Fibroblast of skin of back (primary cell): ENCODE data around the gene ADAMTS10. TPM values are rescaled to one million over a fixed set of nuclear protein-coding genes. Genes with fewer than 3 reads are reported as not detected.

Experiments used
- DNase-seq: peaks from one replicate; pipeline ENCODE4 v3.0.0-alpha.2; 2013
- polyA plus RNA-seq, 2 experiments: library from polyadenylated mRNA; unstranded; fragments of 120-200 nt; gene quantifications; one replicate each; pipeline ENCODE4 v1.2.1, GENCODE V29; 2013; ENCODE audit not compliant: insufficient read length in 2 of 2

The ADAMTS10 gene
- 40.4 TPM for polyA plus RNA-seq (2013, experiment 1 of 2; ENCODE audit: insufficient read length)
- polyA plus RNA-seq (2013, experiment 2 of 2; ENCODE audit: insufficient read length), result 62.6 TPM

- peak; percentile 70 for DNase-seq
Measured at GRCh38 chr19:8610041-8610935, at the start of gene ADAMTS10. Gene ADAMTS10, minus strand, starts transcription at chr19:8610715. Its CDS starts 5,005 bp downstream, at chr19:8605710.

DNA sequence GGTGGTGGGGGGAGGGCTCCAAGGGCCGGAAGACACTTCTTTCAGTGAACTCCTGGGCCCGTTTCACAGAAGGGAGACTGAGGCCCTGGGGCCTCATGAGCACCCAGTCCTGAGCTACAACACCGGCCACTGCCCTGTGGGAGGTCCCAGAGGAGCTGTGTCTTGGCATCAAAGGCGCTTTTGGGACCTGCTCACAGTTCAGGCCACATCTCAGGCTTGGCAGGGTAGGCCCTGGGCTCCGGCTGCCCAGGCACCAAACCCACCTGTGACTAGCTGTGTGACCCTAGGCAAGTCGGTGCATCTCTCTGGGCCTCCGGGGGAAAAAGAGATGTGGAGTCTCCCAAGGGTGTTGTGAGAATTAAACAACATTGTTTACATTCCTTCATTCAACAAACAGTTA, 49.4 kb upstream of the ADAMTS10 start:
- no peak for DNase-seq

GRCh38 chr19:8657869-8658268, 47.4 kb upstream of the ADAMTS10 start:
- no peak for DNase-seq

DNA sequence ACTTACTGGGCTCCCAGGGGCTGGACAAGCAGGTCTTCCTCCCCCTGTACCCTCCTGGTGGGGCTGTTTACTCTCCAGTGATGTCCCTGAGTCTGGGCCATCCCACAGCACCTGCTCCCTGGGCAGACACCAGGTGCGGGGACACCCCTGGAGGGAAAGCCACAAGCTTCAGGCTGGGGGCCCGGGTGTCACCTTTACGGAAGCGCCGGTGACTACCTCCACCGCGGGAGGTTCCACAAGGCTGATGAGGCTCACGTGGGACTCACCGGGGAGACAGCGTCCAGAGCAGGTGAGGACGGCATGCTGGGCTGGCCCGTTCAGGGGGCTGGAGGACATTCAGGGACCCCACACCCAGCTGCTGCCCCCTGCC, 44.8 kb upstream of the ADAMTS10 start:
- DNase-seq, result no peak

GRCh38 chr19:8654591-8655339, 44.2 kb upstream of the ADAMTS10 start:
- DNase-seq, result peak; percentile 40

DNA sequence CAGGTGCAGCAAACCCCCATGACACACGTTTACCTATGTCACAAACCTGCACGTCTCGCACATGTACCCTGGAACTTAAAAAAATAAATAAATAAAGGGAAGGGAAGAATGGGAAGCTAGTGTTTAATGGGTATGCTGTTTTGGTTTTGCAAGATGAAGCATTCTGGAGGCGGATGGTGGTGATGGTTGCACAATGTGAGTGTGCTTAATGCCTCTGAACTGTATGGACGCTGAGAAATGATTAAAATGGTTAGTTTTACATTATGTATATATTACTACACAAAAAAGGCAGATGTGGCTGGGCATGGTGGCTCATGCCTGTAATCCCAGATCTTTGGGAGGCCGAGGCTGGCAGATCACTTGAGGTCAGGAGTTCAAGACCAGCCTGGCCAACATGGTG, 37.7 kb upstream of the ADAMTS10 start:
- DNase-seq, result no peak

DNA sequence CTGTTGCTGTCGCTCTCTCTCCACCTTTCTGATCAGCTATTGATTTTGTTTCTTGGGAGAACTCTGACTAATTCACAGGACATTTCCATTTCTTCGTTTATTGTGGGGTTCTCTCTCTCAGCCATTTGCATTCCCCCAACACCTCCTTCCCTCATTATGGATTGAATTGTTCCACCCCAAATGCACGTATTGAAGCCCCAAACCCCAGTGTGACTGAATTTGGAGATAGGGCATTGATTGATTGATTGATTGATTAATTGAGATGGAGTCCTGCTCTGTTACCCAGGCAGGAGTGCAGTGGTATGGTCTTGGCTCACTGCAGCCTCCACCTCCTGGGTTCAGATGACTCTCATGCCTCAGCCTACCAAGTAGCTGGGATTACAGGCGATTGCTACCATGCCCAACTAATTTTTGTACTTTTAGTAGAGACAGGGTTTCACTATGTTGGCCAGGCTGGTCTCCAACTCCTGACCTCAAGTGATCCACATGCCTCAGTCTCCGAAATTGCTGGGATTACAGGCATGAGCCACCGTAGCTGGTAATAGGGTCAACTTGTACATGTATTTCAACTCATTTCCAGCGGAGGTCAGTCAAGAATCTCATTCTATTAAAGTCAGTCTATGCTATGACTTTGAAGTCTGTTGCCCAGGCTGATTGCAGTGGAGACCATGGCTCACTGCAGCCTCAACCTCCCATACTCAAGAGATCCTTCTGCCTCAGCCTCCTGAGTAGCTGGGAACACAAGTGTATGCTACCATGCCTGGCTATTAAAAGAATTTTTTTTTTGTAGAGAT, 33.5 kb upstream of the ADAMTS10 start:
- no peak for DNase-seq

DNA sequence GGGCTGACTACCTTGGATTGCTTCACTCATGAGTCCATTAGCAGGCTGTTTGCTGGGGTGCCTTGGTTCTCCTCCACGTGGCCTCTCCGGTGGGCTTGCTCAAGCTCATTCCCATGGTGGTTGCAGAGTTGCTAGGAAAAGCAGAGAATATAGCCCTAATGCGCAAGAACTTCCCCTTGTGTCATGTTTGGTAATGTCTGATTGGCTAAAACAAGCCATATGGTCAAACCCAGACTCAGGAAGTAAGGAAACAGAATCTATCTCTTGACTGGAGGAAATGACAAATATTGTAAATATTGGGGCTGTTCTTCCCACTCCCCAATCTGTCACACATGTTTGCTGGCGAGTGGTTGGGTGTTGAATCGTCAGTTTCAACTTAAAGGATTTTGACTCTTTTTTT, 32.0 kb upstream of the ADAMTS10 start:
- DNase-seq, result no peak

- DNase-seq, result peak; percentile 77
Measured at GRCh38 chr19:8641908-8642547, 31.5 kb upstream of the ADAMTS10 start.

DNA sequence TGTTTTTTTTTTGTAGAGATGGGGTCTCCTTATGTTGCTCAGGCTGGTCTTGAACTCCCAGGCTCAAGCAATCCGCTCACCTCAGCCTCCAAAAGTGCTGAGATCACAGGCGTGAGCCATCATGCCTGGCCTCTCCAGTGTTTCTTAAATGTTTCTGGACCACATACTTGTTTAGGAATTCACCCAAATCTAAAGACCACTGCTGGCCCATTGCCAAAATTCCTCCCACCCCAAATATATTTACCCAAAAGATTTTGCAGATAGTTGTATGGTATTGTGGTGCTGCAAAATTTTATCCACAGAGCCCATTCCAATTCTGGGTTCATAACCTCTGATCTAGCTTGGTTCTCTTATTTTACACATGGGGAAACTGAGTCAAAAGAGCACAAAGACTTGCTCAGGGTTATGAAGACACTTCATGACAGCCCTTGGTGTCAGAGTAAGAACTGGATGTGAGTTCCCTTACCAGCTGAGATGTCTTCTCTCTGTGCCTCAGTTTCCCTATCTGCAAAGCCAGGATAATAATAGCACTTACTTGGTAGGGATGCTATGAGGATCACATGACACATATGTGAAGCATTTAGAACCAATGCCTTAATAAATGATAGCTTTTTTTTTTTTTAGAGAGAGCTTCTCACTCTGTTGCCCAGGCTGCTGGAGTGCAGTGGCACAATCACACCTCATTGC, 30.8 kb upstream of the ADAMTS10 start:
- no peak for DNase-seq

GRCh38 chr19:8640402-8641004, 30.0 kb upstream of the ADAMTS10 start:
- DNase-seq, result no peak

DNA sequence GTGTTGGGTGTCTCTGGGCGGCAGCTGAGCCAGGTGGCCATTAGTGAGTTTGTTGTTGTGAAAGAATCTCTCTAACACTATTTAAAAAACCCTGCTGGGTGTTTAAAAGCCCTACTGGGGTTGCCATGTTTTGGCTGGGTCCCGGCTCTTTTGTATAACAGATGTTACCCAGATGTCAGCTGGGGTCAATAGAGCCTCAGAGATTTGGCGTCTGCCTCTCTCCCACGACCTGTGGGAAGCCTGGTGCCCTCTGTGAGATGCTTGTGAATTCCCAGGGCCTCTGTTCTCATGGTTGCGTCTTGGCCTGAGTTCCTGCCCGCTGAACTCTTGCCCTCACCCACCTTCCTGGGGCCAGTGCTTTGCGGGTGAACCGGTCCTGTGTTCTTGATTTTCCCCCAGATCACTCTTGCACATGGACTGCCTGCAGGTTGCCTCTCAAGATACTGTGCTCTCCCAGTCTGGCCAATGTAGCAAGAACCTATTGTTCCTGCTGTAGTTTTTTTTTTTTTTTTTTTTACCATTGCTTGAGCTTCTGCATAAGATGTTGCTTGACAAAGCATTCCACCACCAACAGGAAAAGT, 29.4 kb upstream of the ADAMTS10 start:
- DNase-seq, result no peak

DNA sequence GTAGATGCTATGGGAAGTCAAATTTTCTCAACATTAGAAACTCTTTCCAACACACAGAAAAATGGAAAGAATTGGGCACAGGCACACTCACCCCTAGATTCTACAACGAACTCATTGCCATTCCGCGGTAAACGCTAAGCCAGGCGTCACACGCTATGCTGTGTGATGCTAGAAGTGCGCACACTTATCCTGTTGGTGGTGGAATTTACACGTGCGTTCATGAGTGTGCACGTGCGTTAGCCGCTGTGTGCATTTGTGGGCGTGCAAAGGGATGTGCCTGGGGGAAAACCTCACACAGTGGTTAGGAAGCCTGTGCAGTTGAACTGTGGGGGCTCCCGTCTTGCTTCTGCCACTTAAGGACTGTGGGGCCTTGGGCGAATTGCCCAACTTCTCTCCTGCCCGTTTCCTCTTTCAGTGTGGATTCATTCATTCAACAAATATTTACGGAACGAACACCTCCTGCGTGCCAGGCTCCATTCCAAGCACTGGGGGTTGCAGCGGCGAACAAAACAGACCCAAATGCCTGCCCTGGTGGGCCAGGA, 27.6 kb upstream of the ADAMTS10 start:
- DNase-seq, result peak; percentile 87

DNA sequence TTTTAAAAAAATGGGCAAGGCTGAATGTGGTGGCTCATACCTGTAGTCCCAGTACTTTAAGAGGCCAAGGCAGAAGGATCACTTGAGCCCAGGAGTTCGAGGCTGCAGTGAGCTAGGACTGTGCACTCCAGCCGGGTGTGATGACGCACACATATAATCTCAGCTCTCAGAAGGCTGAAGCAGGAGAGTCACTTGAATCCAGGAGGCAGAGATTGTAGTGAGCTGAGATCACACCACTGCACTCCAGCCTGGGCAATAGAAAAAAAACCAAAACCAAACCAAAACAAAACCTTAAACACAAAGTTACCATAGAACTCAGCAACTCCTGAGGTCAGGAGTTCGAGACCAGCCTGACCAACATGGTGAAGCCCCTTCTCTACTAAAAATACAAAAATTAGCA, 26.6 kb upstream of the ADAMTS10 start:
- peak; percentile 76 for DNase-seq

DNA sequence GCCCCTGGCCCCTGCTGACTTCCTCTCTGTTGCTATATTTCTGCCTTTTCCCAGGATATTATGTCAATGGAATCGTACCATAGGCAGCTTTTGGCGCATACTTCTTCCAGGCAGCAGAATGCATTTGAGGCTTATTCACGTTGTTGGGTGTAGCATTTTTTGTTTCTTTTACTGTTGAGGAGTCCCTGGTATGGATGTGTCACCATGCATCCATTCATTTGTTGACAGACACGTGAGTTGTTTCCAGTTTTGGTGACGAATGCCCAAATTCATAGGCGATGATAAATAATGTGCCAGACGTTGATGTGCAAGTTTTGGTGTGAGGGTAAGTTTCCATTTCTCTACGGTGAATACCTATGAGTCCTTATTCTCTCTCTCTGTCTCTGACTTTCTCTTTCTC, 24.9 kb upstream of the ADAMTS10 start:
- peak; percentile 97 for DNase-seq

DNA sequence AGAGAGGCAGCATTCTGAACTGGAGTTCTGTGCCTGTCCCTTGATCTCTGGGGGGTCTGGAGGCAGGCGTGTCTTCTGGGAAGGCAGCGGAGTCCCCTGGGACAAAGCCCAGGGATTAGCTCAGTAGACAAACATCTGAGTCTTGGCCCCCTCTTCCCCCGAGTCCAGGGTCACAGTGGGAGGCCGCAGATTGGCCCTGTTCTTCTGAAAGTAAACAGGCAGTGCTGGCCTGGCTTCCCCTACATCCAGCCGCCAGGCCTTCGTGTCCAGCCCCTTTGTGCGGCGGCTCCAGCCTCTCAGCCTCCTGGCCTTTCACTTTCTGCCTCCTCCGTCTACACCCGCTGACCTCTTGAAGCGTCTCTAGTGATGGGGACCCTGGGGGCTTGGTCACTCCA, 20.9 kb upstream of the ADAMTS10 start:
- peak; percentile 97 for DNase-seq

GRCh38 chr19:8630796-8631424, 20.4 kb upstream of the ADAMTS10 start:
- DNase-seq, result no peak

DNA sequence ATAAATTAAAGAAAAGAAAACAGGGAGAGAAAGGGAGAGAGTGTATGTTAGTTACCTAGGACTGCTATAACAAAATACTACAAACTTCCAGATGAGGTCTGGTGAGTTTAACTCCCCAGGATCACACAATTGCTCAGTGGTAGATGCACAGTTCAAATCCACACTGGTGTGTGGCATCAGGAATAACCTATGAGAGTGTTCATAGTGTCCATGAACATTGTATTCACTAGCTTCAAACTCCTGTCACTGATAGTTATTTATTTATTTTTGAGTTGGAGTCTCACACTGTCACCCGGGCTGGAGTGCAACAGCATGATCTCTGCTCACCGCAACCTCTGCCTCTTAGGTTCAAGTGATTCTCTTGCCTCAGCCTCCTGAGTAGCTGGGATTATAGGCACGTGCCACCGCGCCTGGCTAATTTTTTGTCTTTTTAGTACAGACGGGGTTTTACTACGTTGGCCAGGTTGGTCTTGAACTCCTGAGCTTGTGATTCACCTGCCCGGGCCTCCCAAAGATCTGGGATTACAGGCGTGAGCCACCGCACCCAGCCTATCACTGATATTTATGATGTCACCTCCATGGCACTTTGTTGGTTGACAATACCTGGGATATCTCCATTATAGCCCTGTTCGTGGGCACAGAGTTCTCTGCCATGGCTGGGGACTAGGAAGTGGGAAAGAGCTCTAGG, 19.6 kb upstream of the ADAMTS10 start, which contains the start of gene NFILZ:
NFILZ (plus strand) TSS at position 638 of the 688 bp plus-strand sequence. CDS start 46,133 bp downstream, outside the sequence.
- no peak for DNase-seq

DNA sequence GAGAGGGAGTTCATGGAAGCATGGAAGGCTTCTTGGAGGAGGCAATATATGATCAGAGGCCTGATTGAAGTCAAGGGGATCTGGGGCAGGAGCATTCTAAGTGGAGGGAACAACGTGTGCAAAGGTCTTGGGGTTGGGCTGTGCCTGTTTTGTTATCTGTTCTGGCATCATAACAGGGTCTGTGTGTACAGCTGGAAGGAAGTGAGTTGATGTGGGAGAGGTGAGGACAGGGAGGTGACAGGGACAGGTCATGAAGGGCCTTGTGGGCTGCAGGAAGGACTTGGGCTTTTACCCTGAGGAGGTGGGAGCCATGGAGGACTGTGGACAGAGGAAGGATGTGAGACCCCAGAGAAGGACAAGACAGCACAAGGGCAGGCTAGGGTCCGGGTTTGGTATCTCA, 18.7 kb upstream of the ADAMTS10 start:
- DNase-seq, result no peak
